ENCODE measurements around the gene SARDH. TPM values are rescaled to one million over a fixed set of nuclear protein-coding genes. Genes with fewer than 3 reads are reported as not detected.

Gene SARDH
- total and polyA plus RNA-seq, 9 of the 15 experiments (the other 6 are each of a cell fraction or from before 2014, with no cell fraction given), result 0.14 TPM; not detected in 8

DNA sequence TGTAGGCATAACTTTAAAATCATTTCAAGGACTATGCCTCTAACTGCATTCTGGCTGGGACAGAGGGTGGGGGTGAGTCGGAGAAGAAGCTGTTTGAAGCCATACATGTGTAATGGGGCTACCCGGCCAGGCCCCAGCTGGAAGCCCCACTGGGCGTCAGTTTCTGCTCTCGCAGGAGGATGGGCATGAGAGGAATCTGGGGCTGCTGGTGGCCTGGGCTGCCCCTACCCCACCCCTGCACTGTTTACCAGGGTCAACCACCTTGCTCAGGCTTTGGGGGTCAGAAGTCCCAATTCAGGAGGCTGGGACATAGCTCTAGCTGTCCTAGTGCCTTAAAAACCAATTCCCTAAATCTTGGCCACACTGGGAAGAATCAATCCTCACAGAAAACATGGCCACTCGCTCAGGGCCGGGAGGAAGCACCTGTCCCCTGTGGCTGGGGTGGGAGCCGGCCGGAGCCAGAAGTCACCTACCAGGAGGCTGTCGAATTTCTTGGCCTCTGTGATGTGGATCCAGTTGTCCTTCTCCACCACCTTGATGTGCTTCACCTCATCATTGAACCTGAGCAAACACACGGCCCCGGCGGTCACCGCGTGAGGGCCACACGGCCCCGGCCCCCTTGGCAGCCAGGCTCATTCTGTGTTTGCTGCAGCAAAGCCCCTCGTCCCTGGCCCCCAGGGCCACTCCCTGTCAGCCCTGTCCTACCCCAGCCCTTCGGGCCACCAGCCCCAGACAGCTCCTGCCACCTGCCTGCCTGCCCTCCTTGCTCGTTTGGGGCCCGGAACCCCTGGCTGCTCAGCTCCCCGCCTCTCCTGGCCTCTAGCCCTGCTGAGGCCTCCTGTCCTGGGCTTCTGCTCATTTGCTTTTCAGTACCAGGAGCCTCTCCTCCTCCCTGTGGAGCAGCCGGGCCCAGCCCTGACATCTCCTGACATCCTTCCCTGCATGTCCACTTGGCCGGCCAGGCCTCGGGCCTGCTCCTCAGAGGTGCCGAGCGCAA is 33.6 kb upstream of the SARDH start:
- H3K4me1 ChIP-seq (replicated peaks in 1 of 2; ENCODE audit: control insufficient read depth in 2 of 2, insufficient read depth in 2 of 2, low read length in 2 of 2), result no peaks in the 10 kb centered on the region
- no peak overlapping the region for H3K9ac ChIP-seq (ENCODE audit: insufficient read depth in 1 of 2, low read depth in 2 of 2, low read length in 2 of 2)
- 6% methylated on average over 26 of the region's 26 CpGs for WGBS (ENCODE audit: insufficient coverage, low coverage, missing lambda C conversion rate)
- BruUV-seq (replicated peaks), result no TSS peak
- H3K79me2 ChIP-seq (ENCODE audit: control insufficient read depth, insufficient read depth, low read length), result no peaks in the 10 kb centered on the region
- intact Hi-C loops (cut with micrococcal nuclease) (no loop called here), in situ Hi-C loops (cut with MboI) (no loop called here)
- H3K4me3 ChIP-seq, result no peak overlapping the region
- no peaks in the 10 kb centered on the region for H3K36me3 ChIP-seq (ENCODE audit: control insufficient read depth, insufficient read depth, low read length)
- FAIRE-seq (no peak), ATAC-seq (no peak), DNase-seq (ENCODE audit: extremely low read depth in 1 of 4, low spot score in 3 of 4) (no peak)
- H3K27me3 ChIP-seq (ENCODE audit: control insufficient read depth in 2 of 2, insufficient read depth in 2 of 2, low read length in 2 of 2), result peaks cover 3 to 13% of the 10 kb centered on the region in 2 experiments; a peak in 3 of 5 replicates
- ChIA-PET POLR2A (no interaction called here), CTCF (ENCODE audit: low intra/inter-chr PET ratio) (no interaction called here)
- no peaks in the 10 kb centered on the region for H3K9me1 ChIP-seq (ENCODE audit: control insufficient read depth, insufficient read depth, low read length)
- no peak overlapping the region for H3K4me2 ChIP-seq (ENCODE audit: insufficient read depth, low read length)
- no peaks in the 10 kb centered on the region for H4K20me1 ChIP-seq (replicated peaks; ENCODE audit: control insufficient read depth, insufficient read depth, low read length)
- H2AFZ ChIP-seq (ENCODE audit: low read depth, low read length), result no peak overlapping the region
- H3K9me3 ChIP-seq (replicated peaks; ENCODE audit: control insufficient read depth, insufficient read depth, low read depth, low read length), result peaks cover 7% of the 10 kb centered on the region
- no peak overlapping the region for H3K27ac ChIP-seq (ENCODE audit: extremely low read depth, low read depth, low read length)
- TF ChIP-seq CHD2 (IDR thresholded peaks at IDR 0.05; ENCODE audit: low read depth, low read length), result no peak
- TF ChIP-seq TGIF2 (CRISPR knock-in tag; IDR thresholded peaks at IDR 0.05), result no peak
- no peak for TF ChIP-seq SRSF7 (optimal IDR thresholded peaks at IDR 0.05; ENCODE audit: low read depth, low read length)
- TF ChIP-seq, protein P1, sequence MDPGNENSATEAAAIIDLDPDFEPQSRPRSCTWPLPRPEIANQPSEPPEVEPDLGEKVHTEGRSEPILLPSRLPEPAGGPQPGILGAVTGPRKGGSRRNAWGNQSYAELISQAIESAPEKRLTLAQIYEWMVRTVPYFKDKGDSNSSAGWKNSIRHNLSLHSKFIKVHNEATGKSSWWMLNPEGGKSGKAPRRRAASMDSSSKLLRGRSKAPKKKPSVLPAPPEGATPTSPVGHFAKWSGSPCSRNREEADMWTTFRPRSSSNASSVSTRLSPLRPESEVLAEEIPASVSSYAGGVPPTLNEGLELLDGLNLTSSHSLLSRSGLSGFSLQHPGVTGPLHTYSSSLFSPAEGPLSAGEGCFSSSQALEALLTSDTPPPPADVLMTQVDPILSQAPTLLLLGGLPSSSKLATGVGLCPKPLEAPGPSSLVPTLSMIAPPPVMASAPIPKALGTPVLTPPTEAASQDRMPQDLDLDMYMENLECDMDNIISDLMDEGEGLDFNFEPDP (CRISPR knock-in tag; IDR thresholded peaks at IDR 0.05), result no peak
